Measurements from ENCODE around the gene RPS6KA5.

Gene RPS6KA5

DNA sequence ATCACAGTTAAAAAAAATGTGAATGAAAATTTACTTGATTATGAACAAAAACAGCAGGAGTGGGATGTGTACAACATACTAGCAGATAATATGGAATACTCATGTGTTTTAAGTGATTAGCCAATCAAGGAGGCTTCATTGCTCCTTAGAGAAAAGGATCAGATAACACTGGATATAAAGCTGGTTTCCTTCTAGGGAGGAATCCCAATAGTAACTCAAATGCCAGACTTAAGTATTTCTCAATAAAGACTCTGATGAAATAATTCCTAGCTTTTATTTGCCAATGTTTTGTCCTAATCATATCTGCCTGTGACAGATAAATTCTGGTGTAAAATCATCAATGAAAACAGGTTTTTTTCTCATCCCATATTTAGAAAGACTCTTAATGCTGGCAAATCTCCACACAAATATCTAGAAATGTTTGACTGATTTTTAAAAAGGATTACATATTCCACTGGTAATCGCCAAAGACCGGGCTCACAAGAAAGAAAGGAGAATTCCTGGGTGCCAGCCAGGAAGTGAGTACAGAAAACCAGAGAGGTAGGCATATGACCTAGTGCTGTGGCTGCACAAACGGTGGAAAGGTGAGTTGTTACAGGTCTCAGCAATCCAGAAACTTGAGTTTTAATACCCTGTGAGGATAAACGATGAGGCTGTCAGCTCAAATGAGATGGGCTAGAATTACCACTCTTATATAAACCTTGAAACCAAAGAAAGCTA lies 135.7 kb downstream of the RPS6KA5 start:
- no peak for DNase-seq

- DNase-seq, result no peak
Measured at GRCh38 chr14:90922141-90922540, 138.3 kb downstream of the RPS6KA5 start.

GRCh38 chr14:90911121-90911520 lies 149.3 kb downstream of the RPS6KA5 start:
- DNase-seq, result no peak

- no peak for DNase-seq
Measured at GRCh38 chr14:90907178-90907577, 153.3 kb downstream of the RPS6KA5 start.

- no peak for DNase-seq
Measured at GRCh38 chr14:90905531-90905930, 154.9 kb downstream of the RPS6KA5 start.

GRCh38 chr14:90903101-90903500 lies 157.3 kb downstream of the RPS6KA5 start:
- DNase-seq, result peak; percentile 72

DNA sequence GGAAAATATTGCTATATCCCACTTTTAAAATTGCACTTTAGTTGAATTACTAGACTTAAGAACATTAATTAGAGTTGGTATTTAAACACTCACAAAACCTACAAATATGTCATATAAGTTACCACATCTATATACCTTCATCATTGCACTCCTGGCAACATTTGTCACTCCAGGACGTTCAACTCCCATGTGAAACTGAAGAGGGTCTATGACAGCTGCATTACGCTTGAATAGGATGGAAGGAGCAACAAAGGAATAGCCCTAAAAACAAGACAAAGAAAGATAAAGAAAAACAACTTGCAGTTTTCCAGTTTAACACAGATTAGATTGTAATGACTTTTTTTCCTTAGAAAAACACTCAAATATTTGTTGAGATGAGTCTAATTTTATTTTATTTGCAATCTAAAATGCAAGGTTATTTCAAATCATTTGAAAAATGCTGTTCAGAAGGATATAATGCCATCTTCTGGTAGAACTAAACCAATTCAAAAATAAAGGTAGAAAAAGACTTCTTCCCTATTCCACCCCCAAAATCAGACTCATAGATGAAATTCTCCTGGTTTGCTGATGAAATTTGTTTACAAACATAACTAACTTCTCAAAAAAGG lies 159.9 kb downstream of the RPS6KA5 start:
- no peak for DNase-seq

DNA sequence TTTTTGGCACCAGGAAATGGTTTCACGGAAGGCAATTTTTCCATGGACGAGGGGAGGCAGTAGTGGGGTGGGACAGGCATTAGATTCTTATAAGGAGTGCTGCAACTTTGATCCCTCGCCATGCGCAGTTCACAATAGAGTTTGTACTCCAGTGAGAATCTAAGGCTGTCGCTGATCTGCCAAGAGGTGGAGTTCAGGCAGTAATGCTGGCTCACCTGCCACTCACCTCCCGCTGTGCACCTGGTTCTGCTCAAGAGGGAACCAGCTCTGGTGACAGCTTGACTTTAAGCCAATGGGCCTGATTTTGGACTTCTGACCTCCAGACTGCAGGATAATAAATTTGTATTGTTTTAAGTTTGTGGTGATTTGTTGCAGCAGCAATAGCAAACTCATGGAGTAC lies 163.4 kb downstream of the RPS6KA5 start:
- no peak for DNase-seq

DNA sequence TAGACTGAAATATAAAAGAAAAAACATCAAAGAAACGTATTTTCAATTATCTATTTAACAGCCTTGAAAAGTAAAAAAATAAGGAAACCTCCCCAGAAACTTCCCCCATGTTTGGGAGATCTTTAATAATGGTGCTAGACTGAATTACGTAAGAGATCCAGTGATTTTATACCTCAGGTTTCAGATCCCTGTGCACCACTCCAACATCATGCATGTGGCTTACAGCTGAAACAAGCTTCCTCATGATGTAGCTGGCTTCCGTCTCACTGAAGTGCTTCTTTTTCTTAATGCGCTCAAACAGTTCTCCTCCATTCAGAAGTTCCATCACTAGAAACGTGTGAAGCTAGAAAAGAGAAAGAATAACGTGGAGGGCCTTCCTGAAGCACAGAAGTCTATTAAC lies 166.2 kb downstream of the RPS6KA5 start:
- no peak for DNase-seq

GRCh38 chr14:90893510-90893909 lies 166.9 kb downstream of the RPS6KA5 start:
- no peak for DNase-seq

DNA sequence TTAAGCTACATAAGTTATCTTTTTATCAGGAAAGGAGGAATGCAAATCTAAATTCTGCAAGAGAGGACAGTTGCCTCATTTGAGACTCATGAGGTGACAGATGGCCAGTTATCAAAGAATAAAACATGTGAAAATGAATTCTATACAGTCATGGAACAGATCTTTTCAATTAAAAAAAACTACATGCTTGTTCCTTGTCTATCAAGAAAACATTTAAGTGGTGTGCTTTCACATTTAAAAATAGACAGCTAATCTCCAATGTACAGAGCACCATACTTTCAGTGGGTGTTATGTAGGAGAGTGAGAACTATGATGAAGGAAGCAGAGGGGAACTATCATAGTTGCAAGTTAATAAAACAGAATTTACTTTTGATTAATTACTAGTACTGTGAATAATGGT lies 167.5 kb downstream of the RPS6KA5 start:
- DNase-seq, result no peak

DNA sequence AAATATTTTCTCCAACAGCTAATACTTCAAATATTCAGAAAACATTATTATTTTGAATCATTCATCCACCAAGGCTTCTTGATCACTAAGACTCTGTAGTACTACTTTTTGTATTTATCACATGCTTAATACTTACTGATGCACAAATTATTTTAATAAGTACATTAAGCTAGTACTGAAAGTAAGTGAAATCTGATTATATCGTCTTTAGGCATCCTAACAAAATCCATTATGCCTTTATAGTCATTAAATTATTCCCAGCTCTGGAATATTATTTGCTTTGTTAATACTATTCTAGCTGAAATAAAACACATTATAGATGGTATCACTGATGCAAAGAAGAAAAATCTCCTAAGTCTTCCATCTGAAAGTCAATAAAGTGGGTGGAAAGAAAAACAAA lies 169.1 kb downstream of the RPS6KA5 start:
- no peak for DNase-seq

- no peak for DNase-seq
Measured at GRCh38 chr14:90890322-90891020, 170.0 kb downstream of the RPS6KA5 start.

- no peak for DNase-seq
Measured at GRCh38 chr14:90886297-90886815, 174.1 kb downstream of the RPS6KA5 start.

DNA sequence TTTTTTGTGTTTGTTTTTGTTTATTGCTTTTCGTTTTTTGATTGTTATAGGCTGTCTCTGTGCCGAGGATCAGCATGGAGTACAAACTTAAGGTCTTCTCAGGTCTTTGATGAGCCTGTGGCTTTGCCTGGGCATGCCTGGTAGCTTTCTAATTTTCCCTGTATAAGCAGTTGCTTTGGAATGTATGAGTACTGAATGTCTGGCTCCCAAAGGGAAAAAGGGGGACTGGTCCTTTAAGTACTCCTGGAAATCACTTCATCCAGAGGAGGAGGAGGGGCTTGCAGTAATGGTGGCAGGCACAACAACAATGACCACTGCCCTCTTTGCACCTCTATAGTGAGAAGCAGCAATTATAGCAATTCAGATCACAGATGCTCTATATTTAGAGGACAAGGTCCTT lies 176.7 kb downstream of the RPS6KA5 start:
- DNase-seq, result no peak

- DNase-seq, result no peak
Measured at GRCh38 chr14:90883197-90883596, 177.2 kb downstream of the RPS6KA5 start.

- no peak for DNase-seq
Measured at GRCh38 chr14:90880282-90880681, 180.2 kb downstream of the RPS6KA5 start.

- no peak for DNase-seq
Measured at GRCh38 chr14:90874599-90874998, 185.8 kb downstream of the RPS6KA5 start.

DNA sequence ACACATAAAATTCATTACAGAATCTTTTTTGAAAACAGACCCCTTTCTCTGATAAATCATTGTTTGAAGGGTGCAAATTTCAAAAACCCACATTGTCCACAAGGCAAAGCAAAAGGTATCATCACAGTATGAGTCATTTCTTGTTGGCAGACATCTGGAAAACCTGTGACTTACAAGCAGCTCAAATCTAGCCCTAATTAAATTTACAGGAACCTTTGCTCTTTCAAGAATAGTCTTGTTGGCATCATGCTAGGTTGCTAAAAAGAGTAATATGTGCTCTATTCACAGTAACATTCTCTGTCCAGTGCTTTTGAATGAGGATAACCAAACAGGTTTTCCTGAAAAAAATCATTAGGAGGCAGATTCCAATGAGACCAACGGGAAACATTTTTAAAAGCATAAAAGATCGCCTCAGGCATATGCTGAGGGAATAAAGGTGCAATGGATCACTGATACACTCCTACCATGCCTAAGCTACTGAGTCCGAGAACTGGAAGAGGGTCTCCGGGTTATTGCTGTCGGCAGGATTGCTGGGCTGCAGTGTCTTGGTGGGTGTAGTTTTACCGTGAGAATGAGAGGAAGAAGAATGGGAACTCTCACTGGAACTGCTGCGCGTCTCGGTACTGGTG lies 188.7 kb downstream of the RPS6KA5 start:
- DNase-seq, result no peak

DNA sequence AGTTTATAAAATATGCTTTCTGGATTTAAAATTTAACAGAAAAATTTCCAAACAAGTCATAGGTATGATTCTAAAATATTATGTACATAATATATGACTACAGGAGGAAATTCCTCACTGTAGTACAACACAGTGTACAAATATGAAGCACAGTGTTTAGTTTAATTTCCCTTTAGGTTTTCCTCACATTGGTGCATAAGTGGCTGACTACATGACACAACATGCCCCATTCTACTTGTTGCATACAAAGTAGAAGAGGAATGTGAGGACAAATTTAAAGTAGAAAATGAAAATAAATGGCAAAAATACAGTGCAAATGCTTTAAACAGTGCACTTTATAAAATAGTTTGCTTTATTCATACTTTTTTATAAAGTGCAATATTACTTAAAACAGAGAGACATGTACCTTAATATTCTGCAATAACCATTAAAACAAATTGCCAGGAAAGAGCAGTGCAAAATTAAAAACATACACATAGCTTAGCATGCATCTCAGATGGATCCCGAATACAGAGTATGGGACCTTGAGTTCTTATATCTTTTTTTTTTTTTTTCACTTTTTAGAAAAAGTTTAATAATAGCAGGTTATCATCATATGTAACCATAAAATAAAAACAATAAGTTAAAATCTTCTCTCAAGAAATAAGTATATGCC lies 189.4 kb downstream of the RPS6KA5 start:
- no peak for DNase-seq

- DNase-seq, result no peak
Measured at GRCh38 chr14:90867501-90867900, 192.9 kb downstream of the RPS6KA5 start.

DNA sequence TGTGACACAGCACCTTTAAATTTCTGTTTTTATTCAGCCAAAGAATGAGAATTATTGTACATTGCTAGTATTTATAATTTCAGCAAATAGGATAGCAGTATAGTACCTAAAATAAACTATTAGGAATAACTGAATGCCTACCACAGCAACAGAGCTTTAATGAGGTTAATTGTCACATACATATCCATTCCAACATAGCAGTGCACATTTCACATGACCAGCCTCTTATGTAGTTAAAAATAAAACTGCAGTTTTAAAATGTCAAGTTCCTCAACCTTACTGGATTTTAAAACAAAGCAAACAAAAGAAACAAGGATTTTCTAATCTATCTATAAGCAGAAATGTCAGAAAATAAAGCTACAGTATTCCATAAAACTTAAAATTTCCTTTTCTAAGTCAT lies 193.6 kb downstream of the RPS6KA5 start:
- DNase-seq, result no peak

DNA sequence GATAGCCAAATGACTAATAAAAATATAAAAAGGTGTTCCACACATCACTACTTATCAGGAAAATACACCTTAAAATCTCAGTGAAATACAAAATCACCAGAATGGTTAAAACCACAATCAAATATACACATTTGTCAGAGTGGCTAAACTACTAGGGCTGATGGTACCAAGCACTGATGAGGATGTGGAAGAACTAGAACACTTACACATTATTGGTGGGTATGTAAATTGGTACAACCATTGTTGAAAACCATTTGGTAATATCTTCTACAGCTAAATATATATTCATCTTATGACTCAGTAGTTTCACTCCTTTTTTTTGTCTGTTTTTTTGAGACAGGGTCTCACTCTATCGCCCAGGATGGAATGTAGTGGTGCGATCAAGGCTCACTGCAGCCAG lies 195.7 kb downstream of the RPS6KA5 start:
- DNase-seq, result no peak

All from CD4-positive, alpha-beta T cell treated with Interleukin-6 for 4 hours (primary cell).